HG02938 (cell line): ENCODE data around the gene NTN4.
"Not testable (repeated sequence)": the region's sequence is repeated elsewhere in the genome, so short reads cannot be mapped to it uniquely, and the experiment has no call there.

Source experiments
- ATAC-seq: cut with Tn5 transposase; IDR thresholded peaks from one replicate; pipeline ENCODE4 v1.9.1; 2021; ENCODE audit warnings: mild to moderate bottlenecking, moderate library complexity; ENCODE audit not compliant: unreplicated experiment

NTN4 gene

GRCh38 chr12:95796982-95797289 is 6.4 kb upstream of the NTN4 start:
- ATAC-seq: no peak

GRCh38 chr12:95796225-95796981 is 5.8 kb upstream of the NTN4 start:
- no peak for ATAC-seq

GRCh38 chr12:95790917-95791849 is 619 bp upstream of the NTN4 start:
- ATAC-seq: no peak

GRCh38 chr12:95789126-95790032 is 1.2 kb downstream of the NTN4 start:
- ATAC-seq: no peak

- ATAC-seq: no peak
Observed at GRCh38 chr12:95788637-95789036, 1.9 kb downstream of the NTN4 start.

GRCh38 chr12:95787274-95787818 is 3.2 kb downstream of the NTN4 start:
- no peak for ATAC-seq

- no peak for ATAC-seq
Observed at GRCh38 chr12:95784915-95785314, 5.6 kb downstream of the NTN4 start.

GRCh38 chr12:95784286-95784685 is 6.3 kb downstream of the NTN4 start:
- no peak for ATAC-seq

- ATAC-seq: not testable (repeated sequence)
Observed at GRCh38 chr12:95775466-95775865, 15.1 kb downstream of the NTN4 start.

- no peak for ATAC-seq
Observed at GRCh38 chr12:95774311-95775045, 16.1 kb downstream of the NTN4 start.

GRCh38 chr12:95773320-95773719 is 17.2 kb downstream of the NTN4 start:
- no peak for ATAC-seq

GRCh38 chr12:95767703-95768102 is 22.9 kb downstream of the NTN4 start:
- no peak for ATAC-seq

GRCh38 chr12:95766356-95767019 is 24.1 kb downstream of the NTN4 start:
- ATAC-seq: no peak

- no peak for ATAC-seq
Observed at GRCh38 chr12:95764848-95765247, 25.7 kb downstream of the NTN4 start.

GRCh38 chr12:95763809-95764253 is 26.7 kb downstream of the NTN4 start:
- no peak for ATAC-seq

- ATAC-seq: no peak
Observed at GRCh38 chr12:95762123-95762785, 28.3 kb downstream of the NTN4 start.

- ATAC-seq: no peak
Observed at GRCh38 chr12:95760371-95760770, 30.2 kb downstream of the NTN4 start.

- no peak for ATAC-seq
Observed at GRCh38 chr12:95759718-95760117, 30.8 kb downstream of the NTN4 start.

- ATAC-seq: no peak
Observed at GRCh38 chr12:95759039-95759438, 31.5 kb downstream of the NTN4 start.
